Fibroblast of skin of abdomen (primary cell): ENCODE results near the gene TYW5.
"Not testable (repeated sequence)": the region's sequence is repeated elsewhere in the genome, so short reads cannot be mapped to it uniquely, and the experiment has no call there.

ENCODE experiments used
- DNase-seq: peaks from one replicate; pipeline ENCODE4 v3.0.0-alpha.2; 2013

TYW5 gene

GRCh38 chr2:199912553-199913114 is 42.7 kb downstream of the TYW5 start:
- not testable (repeated sequence) for DNase-seq

GRCh38 chr2:199911877-199912161 is 43.5 kb downstream of the TYW5 start:
- no peak for DNase-seq

- peak; percentile 97 for DNase-seq
Observed at GRCh38 chr2:199911052-199911876, 44.0 kb downstream of the TYW5 start, which contains the start of gene C2orf69. TSS of gene C2orf69 (plus strand) at chr2:199911293. CDS start at chr2:199911439, 146 bp downstream.

GRCh38 chr2:199910338-199911051 is 44.8 kb downstream of the TYW5 start:
- DNase-seq: no peak

- no peak for DNase-seq
Observed at GRCh38 chr2:199907008-199907714, 48.1 kb downstream of the TYW5 start.

- no peak for DNase-seq
Observed at GRCh38 chr2:199903111-199903510, 52.2 kb downstream of the TYW5 start.

- no peak for DNase-seq
Observed at GRCh38 chr2:199902486-199903110, 52.7 kb downstream of the TYW5 start.

- DNase-seq: no peak
Observed at GRCh38 chr2:199901942-199902341, 53.3 kb downstream of the TYW5 start.

- no peak for DNase-seq
Observed at GRCh38 chr2:199896617-199897016, 58.7 kb downstream of the TYW5 start.

GRCh38 chr2:199895406-199895805 is 59.9 kb downstream of the TYW5 start:
- no peak for DNase-seq

- DNase-seq: no peak
Observed at GRCh38 chr2:199883474-199884212, 71.6 kb downstream of the TYW5 start.

- DNase-seq: no peak
Observed at GRCh38 chr2:199882667-199883066, 72.6 kb downstream of the TYW5 start.
